Measurements from ENCODE around the gene TPD52L1. TPM values are rescaled to one million over a fixed set of nuclear protein-coding genes. Genes with fewer than 3 reads are reported as not detected.

The TPD52L1 gene
- total RNA-seq, 4 donors from 2014 or later = 22.2 to 77.6 (median 37.7) TPM

- Histone ChIP-seq H3K4me3 (no peak overlapping the region), H3K9me3 (no peaks in the 10 kb centered on the region), H3K4me1 (no peaks in the 10 kb centered on the region), H3K27me3 (no peaks in the 10 kb centered on the region), H3K27ac (no peak overlapping the region), H3K36me3 (no peaks in the 10 kb centered on the region)
- no peak for DNase-seq
- intact Hi-C loops (cut with DNase I; ENCODE audit: low total_unique reads) = no loop called here
- TF ChIP-seq CTCF (IDR thresholded peaks at IDR 0.05) (no peak), POLR2A (IDR thresholded peaks at IDR 0.05) (no peak)
Measured at GRCh38 chr6:125251516-125252220, 98.1 kb downstream of the TPD52L1 start.

GRCh38 chr6:125252891-125253290, 99.3 kb downstream of the TPD52L1 start:
- Histone ChIP-seq H3K4me1 (no peaks in the 10 kb centered on the region), H3K36me3 (no peaks in the 10 kb centered on the region), H3K9me3 (no peaks in the 10 kb centered on the region), H3K27ac (no peak overlapping the region), H3K27me3 (no peaks in the 10 kb centered on the region), H3K4me3 (no peak overlapping the region)
- TF ChIP-seq POLR2A (IDR thresholded peaks at IDR 0.05) = no peak
- TF ChIP-seq CTCF (IDR thresholded peaks at IDR 0.05) = no peak
- intact Hi-C loops (cut with DNase I; ENCODE audit: low total_unique reads) = no loop called here
- DNase-seq = no peak

- no peak overlapping the region for H3K27ac ChIP-seq
- H3K36me3 ChIP-seq = no peaks in the 10 kb centered on the region
Measured at GRCh38 chr6:125253881-125254280, 100.3 kb downstream of the TPD52L1 start.

GRCh38 chr6:125254321-125254720, 100.7 kb downstream of the TPD52L1 start:
- H3K9me3 ChIP-seq = no peaks in the 10 kb centered on the region
- H3K4me3 ChIP-seq = no peak overlapping the region
- no peaks in the 10 kb centered on the region for H3K4me1 ChIP-seq
- no peak for DNase-seq
- H3K36me3 ChIP-seq = no peaks in the 10 kb centered on the region
- no peak overlapping the region for H3K27ac ChIP-seq
- no peaks in the 10 kb centered on the region for H3K27me3 ChIP-seq
- TF ChIP-seq POLR2A (IDR thresholded peaks at IDR 0.05) = no peak
- no peak for TF ChIP-seq CTCF (IDR thresholded peaks at IDR 0.05)
- intact Hi-C loops (cut with DNase I; ENCODE audit: low total_unique reads) = no loop called here

More at GRCh38 chr6:125253881-125254280, 100.3 kb downstream of the TPD52L1 start:
- intact Hi-C loops (cut with DNase I; ENCODE audit: low total_unique reads) = no loop called here
- no peaks in the 10 kb centered on the region for H3K27me3 ChIP-seq
- no peaks in the 10 kb centered on the region for H3K4me1 ChIP-seq
- TF ChIP-seq CTCF (IDR thresholded peaks at IDR 0.05) = no peak
- TF ChIP-seq POLR2A (IDR thresholded peaks at IDR 0.05) = no peak
- no peak overlapping the region for H3K4me3 ChIP-seq
- H3K9me3 ChIP-seq = no peaks in the 10 kb centered on the region
- DNase-seq = no peak

GRCh38 chr6:125255201-125255600, 101.6 kb downstream of the TPD52L1 start:
- Histone ChIP-seq H3K27me3 (no peaks in the 10 kb centered on the region), H3K36me3 (no peaks in the 10 kb centered on the region), H3K4me3 (no peak overlapping the region), H3K9me3 (no peaks in the 10 kb centered on the region), H3K4me1 (no peaks in the 10 kb centered on the region), H3K27ac (no peak overlapping the region)
- intact Hi-C loops (cut with DNase I; ENCODE audit: low total_unique reads) = no loop called here
- TF ChIP-seq CTCF (IDR thresholded peaks at IDR 0.05) (no peak), POLR2A (IDR thresholded peaks at IDR 0.05) (no peak)
- no peak for DNase-seq

Data from uterus (tissue), 4 donors.